NT2/D1 (cell line): ENCODE data around the gene KCNQ1.

Experiments
- SUZ12 ChIP-seq: IDR thresholded peaks from 2 replicates; pipeline ENCODE4 v1.6.1; 2011; ENCODE audit not compliant: insufficient read length, insufficient read depth; ENCODE audit errors: extremely low read depth
- YY1 ChIP-seq: IDR thresholded peaks from 2 replicates; pipeline ENCODE4 v1.6.1; 2011; ENCODE audit not compliant: insufficient read length, insufficient read depth
- ZNF274 ChIP-seq: IDR thresholded peaks from 2 replicates; pipeline ENCODE4 v1.6.1; 2011; ENCODE audit warnings: mild to moderate bottlenecking, low read depth, low read length

GRCh38 chr11:2760196-2760871 lies 315.5 kb downstream of the KCNQ1 start:
- TF ChIP-seq YY1: no peak
- no peak for TF ChIP-seq ZNF274
- TF ChIP-seq SUZ12: no peak
